ENCODE results near the gene CADPS.

CADPS gene

GRCh38 chr3:62446337-62446940 lies 428.8 kb downstream of the CADPS start:
- TF ChIP-seq, protein P1, sequence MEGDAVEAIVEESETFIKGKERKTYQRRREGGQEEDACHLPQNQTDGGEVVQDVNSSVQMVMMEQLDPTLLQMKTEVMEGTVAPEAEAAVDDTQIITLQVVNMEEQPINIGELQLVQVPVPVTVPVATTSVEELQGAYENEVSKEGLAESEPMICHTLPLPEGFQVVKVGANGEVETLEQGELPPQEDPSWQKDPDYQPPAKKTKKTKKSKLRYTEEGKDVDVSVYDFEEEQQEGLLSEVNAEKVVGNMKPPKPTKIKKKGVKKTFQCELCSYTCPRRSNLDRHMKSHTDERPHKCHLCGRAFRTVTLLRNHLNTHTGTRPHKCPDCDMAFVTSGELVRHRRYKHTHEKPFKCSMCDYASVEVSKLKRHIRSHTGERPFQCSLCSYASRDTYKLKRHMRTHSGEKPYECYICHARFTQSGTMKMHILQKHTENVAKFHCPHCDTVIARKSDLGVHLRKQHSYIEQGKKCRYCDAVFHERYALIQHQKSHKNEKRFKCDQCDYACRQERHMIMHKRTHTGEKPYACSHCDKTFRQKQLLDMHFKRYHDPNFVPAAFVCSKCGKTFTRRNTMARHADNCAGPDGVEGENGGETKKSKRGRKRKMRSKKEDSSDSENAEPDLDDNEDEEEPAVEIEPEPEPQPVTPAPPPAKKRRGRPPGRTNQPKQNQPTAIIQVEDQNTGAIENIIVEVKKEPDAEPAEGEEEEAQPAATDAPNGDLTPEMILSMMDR (IDR thresholded peaks at IDR 0.05) = no peak
- TF ChIP-seq ZFX (IDR thresholded peaks at IDR 0.05; ENCODE audit: borderline replicate concordance) = no peak
- no peak overlapping the region for H3K27ac ChIP-seq

- no peak overlapping the region for H3K27ac ChIP-seq
- TF ChIP-seq ZFX (IDR thresholded peaks at IDR 0.05; ENCODE audit: borderline replicate concordance) = no peak
- TF ChIP-seq, protein P1 (IDR thresholded peaks at IDR 0.05) = no peak
These were observed 429.9 kb downstream of the CADPS start for GRCh38 chr3:62445275-62445674.

DNA sequence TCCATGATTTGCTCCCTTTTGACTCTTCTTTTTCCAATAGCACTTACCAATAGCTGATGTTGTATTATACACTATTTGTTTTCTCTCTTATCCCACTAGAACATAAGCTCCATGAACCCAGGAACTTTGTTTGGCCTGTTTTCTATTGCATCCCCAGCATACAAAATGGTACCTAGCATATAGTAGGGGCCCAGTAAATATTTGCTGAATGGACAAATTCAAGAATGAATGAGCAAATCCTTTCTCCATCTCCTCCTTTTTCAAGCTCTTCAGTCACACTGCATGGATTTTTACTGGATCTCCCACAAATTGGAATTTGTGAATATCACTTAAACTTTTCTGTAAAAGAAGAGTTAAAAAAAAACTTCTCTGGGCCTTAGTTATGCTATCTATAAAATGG lies 435.2 kb downstream of the CADPS start:
- no peak overlapping the region for H3K27ac ChIP-seq
- TF ChIP-seq ZFX (IDR thresholded peaks at IDR 0.05; ENCODE audit: borderline replicate concordance) = no peak

DNA sequence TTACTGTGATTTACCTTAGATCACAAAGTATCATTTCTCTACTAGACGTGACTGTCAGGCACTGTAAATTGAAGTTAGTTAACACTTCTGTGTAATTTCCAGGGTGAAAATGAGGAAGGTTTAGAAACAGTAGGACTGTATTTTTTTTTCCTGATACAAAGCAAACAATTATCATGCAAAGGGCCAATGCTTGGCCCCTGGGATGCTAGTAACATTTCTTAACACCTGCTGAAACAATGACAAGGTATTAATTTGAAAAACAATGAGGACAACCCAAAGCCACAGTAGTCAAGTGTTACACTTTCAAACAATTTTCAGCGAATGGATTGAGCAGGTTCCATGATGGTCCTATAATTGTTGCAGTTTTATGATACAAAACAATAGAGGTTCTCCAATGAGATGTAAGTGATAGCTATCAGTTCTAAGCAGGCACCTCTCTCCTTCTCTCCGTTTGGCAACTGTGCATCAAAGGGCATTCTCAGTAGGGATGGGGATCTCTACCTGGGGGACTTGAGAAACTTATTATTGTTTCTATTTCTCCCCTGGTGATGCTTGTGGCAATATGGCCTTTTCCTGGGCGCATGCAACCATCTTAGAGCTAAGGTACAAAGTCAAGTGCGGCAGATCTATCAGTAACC lies 435.9 kb downstream of the CADPS start:
- H3K27ac ChIP-seq = no peak overlapping the region
- TF ChIP-seq ZFX (IDR thresholded peaks at IDR 0.05; ENCODE audit: borderline replicate concordance) = no peak
- TF ChIP-seq, protein P1 (IDR thresholded peaks at IDR 0.05) = no peak

- no peak overlapping the region for H3K27ac ChIP-seq
- TF ChIP-seq, protein P1 (IDR thresholded peaks at IDR 0.05) = no peak
- no peak for TF ChIP-seq ZFX (IDR thresholded peaks at IDR 0.05; ENCODE audit: borderline replicate concordance)
These were observed 438.4 kb downstream of the CADPS start for GRCh38 chr3:62436785-62437184.

DNA sequence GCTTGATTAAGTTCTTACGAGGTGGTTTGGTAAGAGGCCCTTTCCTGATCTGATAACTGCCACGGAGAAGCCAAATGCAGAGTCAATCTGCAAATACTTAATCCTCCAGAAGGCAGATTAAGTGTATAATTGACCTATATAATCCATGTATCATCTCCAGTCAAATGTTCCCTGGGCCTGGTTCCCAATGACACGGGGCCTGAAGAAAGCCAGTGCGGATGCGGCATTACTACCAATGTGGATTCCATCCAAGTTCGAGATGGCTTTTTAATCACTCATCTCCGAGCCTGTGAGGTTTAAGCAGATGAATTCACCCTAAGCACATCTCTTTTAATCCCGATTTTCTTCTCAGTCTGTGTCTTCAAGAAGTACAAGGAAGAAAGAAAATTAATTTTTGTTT lies 441.8 kb downstream of the CADPS start:
- TF ChIP-seq, protein P1 (IDR thresholded peaks at IDR 0.05) = no peak
- TF ChIP-seq ZFX (IDR thresholded peaks at IDR 0.05; ENCODE audit: borderline replicate concordance) = no peak
- no peak overlapping the region for H3K27ac ChIP-seq

DNA sequence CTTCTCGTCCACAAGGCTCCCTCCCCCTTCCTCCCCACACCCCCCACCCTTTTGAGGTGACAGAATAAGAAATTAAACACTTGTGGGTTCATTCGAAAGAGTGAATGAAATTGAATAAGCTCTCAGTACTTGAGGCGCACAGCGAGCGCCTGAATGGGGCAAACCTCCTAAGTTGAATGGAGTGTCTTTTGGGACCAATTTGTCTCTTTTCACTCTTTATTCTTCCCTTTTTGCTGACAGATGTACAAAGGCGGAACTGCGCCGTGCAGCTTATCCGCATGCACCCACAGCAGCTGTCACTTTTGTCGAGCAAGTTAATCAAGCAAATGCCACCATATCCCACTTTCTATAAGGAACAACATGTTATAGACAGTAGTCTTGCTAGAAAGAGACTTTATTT lies 454.0 kb downstream of the CADPS start:
- TF ChIP-seq, protein P1 (IDR thresholded peaks at IDR 0.05) = no peak
- TF ChIP-seq ZFX (IDR thresholded peaks at IDR 0.05; ENCODE audit: borderline replicate concordance) = no peak
- no peak overlapping the region for H3K27ac ChIP-seq

All from 22Rv1 (cell line).